Measurements from ENCODE around the gene SUSD1.

DNA sequence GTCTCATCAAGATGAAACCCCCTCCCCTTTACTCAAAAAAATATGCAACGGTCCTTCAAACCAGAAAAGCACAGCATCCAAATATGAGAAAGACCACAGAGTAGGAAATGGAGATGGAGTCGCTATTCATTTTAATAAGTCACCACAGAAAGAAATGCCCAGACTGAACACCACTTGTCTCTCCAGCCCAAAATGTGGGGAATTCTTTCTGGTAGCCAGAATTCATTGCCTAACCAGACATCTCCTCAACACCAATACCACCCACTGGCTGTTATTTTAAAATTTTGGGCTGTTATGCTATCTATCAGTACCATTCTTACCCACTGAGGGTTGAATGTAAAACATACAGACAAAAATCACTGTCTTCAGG lies 100.1 kb downstream of the SUSD1 start:
- TF ChIP-seq CTCF (IDR thresholded peaks at IDR 0.05; ENCODE audit: low read depth, low read length) (no peak), POLR2A (IDR thresholded peaks at IDR 0.05; ENCODE audit: extremely low read depth, insufficient read length) (no peak), MAX (IDR thresholded peaks at IDR 0.05; ENCODE audit: low read depth, low read length) (no peak)
